ENCODE results near the gene AKT1.
"Not testable (repeated sequence)": the region's sequence is repeated elsewhere in the genome, so short reads cannot be mapped to it uniquely, and the experiment has no call there.

AKT1 gene

GRCh38 chr14:104819361-104819781 lies 23.8 kb upstream of the AKT1 start:
- DNase-seq (ENCODE audit: low read depth in 2 of 2, low spot score in 1 of 2), result no peak

DNA sequence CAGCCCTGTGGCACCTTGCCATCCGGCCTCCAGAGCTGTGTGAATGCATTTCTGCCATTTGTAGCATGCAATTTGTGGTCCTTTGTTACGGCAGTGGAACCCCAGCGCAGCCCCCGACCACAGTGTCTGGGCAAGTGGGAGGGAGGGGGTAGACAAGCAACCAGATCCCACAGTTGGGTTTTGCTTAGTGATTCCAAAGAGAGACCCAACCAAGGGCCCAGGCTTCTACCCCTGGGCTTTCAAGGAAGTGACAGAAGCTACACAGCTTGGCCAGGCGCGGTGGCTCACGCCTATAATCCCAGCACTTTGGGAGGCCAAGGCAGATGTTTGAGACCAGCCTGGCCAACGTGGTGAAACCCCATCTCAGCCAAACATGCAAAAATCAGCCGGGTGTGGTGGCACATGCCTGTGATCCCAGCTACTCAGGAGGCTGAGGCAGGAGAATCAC lies 23.2 kb upstream of the AKT1 start:
- DNase-seq (ENCODE audit: low read depth in 2 of 2, low spot score in 1 of 2), result no peak

DNA sequence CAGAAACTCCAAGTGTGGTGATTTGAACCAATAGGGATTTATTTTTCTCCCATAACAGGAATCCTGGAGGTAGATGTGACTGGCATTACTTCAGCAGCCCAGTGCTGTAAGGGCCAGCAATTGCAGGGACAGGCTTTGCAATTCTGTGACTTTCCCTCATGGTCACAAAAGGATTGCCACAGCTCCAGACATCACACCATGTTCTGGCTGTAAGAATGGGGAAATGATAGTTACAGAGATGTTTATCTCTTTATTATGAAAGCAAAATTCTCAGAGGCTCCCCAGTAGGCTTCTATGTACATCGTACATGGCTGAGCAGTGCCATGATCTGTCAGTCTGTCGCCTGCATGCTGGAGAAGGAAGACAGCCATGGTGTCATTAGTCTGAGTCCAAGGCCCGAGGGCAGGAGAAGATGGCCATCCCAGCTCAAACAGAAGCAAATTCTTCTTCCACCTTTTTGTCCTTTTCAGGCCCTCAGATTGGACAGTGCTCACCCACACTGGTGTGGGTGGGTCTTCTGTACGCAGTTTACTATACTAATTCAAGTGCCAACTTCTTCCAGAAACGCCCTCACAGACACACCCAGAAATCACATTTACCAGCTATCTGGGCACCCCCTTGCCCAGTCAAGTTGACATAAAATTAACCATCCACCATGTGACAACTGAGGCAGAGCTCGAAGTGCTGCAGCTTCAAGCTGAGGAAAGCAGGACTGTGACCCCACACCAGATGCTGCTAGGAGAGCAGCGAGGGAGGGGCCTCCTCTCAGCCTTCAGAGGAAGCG lies 22.6 kb upstream of the AKT1 start:
- DNase-seq (ENCODE audit: low read depth in 2 of 2, low spot score in 1 of 2), result no peak

DNA sequence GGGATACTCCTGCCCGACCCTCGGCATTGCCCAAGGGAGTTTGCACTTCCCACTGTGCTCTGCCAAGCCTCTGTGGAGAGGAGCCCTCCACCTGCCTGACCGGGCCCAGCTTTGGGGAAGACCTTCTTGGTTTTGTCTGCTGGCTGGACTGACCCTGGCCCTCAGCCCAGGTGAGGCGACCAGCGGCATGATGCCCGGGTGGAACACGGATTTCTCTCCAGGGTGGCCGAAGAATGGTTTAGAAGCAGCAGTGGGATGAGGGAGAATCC lies 21.0 kb upstream of the AKT1 start:
- DNase-seq (ENCODE audit: low read depth in 2 of 2, low spot score in 1 of 2), result no peak

DNA sequence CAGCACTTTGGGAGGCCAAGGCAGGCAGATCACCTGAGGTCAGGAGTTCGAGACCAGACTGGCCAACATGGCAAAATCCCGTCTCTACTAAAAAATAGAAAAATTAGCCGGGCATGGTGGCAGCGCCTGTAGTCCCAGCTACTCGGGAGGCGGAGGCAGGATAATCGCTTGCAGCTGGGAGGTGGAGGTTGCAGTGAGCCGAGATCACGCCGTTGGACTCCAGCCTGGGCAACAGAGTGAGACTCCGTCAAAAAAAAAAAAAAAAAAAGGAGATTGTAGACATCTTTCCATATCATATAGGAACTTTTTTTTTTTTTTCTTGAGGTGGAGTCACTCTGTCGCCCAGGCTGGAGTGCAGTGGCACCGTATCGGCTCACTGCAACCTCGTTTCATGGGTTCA lies 19.2 kb upstream of the AKT1 start:
- DNase-seq (ENCODE audit: low read depth in 2 of 2, low spot score in 1 of 2), result not testable (repeated sequence)

DNA sequence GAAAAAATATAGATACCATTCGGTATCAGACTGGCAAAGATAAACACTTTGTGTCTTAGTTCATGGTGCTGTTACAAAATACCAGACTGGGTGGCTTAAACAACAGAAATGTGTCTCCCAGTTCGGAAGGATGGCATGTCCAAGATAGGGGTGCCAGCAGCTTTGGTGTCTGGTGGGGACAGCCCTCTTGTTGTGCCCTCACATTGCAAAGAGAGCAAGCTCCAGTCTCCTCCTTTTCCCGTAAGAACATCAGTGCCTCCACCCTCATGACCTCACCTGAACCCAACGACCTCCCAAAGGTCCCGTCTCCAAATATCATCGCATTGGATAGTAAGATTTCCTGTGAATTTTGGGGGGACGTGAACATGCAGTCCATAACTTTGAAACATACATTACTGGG lies 17.7 kb upstream of the AKT1 start:
- no peak for DNase-seq (ENCODE audit: low read depth in 2 of 2, low spot score in 1 of 2)

DNA sequence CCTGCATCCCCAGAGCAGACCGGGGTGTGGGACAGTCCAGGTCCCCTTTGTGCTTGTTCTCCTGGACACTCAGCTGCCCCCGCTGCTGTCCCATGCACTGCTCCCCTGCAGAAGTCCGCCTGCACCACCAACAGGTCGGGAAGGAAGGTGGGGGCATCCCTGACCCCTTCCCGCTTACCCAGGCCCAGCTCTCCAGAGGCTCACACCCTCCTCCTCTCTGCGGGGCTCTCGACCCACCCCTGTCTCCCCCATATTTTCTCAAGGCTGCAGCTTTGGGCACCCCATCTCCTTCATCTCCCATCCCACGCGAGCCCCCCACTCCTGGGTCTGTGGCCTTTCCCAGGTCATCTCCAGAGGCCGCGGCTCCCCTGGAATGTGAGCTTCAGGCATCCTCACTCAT lies 14.8 kb upstream of the AKT1 start:
- DNase-seq (ENCODE audit: low read depth in 2 of 2, low spot score in 1 of 2), result no peak

- DNase-seq (ENCODE audit: low read depth in 2 of 2, low spot score in 1 of 2), result no peak
Observed at GRCh38 chr14:104808456-104808855, 12.9 kb upstream of the AKT1 start.

- no peak for DNase-seq (ENCODE audit: low read depth in 2 of 2, low spot score in 1 of 2)
Observed at GRCh38 chr14:104806625-104807465, 11.3 kb upstream of the AKT1 start.

- no peak for DNase-seq (ENCODE audit: low read depth in 2 of 2, low spot score in 1 of 2)
Observed at GRCh38 chr14:104805941-104806624, 10.5 kb upstream of the AKT1 start.

GRCh38 chr14:104805326-104805678 lies 9.8 kb upstream of the AKT1 start:
- no peak for DNase-seq (ENCODE audit: low read depth in 2 of 2, low spot score in 1 of 2)

DNA sequence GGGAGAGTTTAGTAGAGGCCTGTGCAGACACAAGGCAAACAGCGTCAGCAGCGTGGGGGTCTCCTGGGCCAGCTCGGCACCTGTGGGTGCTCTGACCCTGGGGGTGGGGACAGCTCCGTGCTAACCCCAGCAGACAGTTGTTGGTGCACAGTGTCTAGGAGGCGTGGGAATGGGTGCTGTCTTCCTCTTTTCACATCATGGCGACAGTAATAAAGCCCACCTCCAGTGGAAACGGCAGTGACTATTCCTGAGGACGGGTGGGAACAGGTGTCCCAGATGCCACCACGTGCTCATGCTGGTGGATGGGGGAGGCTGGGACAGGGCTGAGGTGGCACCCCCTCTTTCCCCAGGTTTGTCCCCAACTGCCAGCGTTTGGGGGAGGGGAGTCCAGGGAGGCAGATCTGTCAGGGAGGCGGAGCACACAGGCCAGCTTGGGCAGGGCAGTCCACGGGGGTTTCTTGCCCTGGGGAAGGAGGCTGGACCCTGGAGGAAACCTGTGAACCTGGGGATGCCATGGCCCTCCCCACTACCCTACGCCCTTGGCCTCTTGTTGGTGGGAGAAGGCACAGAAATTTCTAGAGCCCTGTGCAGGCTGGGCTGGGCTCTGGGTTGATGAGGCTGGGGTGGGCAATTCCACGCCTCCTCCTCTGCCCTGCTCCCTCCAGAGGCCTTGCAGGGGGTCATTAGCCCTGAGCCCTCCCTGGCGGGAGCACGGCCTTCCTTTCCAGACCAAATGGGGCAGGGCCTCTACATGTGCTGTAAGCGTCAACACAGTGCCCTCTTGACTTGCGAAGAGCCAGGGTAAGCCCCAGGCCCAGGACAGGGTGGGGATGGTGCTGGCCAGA lies 9.2 kb upstream of the AKT1 start:
- no peak for DNase-seq (ENCODE audit: low read depth in 2 of 2, low spot score in 1 of 2)

GRCh38 chr14:104803912-104804410 lies 8.4 kb upstream of the AKT1 start:
- DNase-seq (ENCODE audit: low read depth in 2 of 2, low spot score in 1 of 2), result no peak

- DNase-seq (ENCODE audit: low read depth in 2 of 2, low spot score in 1 of 2), result no peak
Observed at GRCh38 chr14:104803280-104803911, 7.8 kb upstream of the AKT1 start.

DNA sequence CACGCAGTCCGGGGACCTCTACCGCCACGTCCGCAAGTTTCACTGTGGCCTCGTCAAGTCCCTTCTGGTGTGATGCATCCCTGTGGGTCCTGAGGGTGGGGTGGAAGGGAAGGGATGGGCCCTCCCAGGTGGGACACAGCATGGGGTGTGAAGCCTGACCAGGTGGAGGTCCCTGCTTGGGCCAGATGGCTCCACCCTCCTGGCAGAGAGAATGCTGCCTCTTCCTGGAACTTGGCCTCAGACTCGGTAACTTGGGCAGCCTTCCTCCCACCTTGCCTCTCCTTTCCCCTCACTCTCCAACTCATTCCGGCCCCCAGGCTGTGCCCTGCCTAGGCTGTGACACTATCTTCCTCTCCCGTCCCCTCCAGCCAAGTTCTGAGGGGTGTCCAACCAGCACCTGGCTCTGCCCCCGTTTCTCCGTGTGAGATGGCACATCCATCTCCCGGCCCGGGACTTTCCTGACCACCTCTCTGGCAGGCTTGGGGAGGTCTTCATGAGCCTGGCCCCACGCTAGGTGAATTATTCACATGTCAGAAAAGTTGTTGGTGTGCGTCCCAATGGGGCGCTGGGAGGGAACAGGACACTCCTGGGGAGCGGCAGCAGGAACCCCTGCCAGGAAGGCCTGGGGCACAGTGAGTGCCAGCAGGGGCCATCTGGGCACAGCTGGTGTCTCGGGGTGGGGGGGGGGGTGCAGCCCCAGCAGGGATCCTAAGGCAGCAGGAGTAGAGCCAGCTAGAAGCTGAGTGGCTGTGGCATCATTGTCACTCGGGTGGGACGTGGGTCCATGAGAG lies 7.0 kb upstream of the AKT1 start:
- no peak for DNase-seq (ENCODE audit: low read depth in 2 of 2, low spot score in 1 of 2)

DNA sequence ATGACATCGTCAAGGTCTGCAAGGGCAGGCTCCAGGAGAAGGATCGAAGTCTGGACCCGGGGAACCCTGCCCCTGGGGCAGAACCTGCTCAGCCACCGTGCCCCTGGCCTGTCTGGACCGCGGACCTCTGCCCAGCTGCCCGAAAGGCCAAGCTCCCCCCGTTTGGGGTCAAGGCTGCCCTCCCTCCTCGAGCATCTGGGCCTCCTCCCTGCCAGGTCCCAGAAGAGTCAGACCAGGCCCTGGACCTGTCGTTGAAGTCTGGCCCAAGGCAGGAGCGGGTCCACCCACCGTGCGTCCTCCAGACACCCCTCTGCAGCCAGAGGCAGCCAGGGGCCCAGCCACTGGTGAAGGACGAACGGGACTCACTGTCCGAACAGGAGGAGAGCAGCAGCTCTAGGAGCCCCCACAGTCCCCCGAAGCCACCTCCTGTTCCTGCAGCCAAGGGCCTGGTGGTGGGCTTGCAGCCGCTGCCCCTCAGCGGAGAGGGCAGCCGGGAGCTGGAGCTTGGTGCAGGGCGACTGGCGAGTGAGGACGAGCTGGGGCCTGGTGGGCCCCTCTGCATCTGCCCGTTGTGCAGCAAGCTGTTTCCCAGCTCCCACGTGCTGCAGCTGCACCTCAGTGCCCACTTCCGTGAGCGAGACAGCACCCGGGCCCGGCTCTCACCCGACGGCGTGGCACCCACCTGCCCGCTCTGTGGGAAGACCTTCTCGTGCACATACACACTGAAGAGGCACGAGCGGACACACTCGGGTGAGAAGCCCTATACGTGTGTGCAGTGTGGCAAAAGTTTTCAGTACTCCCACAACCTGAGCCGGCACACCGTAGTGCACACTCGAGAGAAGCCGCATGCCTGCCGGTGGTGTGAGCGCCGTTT lies 6.2 kb upstream of the AKT1 start:
- no peak for DNase-seq (ENCODE audit: low read depth in 2 of 2, low spot score in 1 of 2)

DNA sequence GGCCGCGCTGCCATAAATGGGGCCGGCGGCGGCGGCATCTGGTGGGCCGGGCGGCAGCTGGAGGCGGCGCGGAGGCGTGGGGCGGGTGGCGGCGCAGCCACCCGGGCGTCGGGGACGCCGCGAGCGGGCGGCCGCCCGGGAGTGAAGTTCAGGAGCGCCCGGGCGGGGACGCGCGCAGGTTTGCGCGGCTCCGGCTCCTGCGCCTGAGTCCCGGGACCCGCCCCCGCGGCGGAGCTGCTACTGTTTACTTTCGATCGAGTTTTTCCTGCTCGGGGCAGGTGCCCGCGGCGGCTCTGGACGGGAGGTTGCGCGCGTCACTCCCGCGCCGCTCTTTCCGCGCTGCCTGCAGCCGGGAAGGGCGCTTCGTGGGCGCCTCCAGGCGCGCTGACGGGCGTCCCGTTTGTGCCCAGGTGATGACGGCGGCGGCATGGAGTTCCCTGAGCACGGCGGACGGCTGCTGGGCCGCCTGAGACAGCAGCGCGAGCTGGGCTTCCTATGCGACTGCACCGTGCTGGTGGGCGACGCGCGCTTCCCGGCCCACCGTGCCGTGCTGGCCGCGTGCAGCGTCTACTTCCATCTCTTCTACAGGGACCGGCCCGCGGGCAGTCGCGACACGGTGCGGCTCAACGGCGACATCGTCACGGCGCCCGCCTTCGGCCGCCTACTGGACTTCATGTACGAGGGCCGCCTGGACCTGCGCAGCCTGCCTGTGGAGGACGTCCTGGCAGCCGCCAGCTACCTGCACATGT lies 5.4 kb upstream of the AKT1 start, which contains the start of gene ZBTB42:
ZBTB42 (plus strand) TSS at position 331 of the 749 bp plus-strand sequence; CDS start at position 428, 97 bp downstream.
- DNase-seq (ENCODE audit: low read depth in 2 of 2, low spot score in 1 of 2), result peak in 1 of 2 donors; percentile 43
